HepG2 (cell line): Measurements from ENCODE around the gene C1RL. TPM values are rescaled to one million over a fixed set of nuclear protein-coding genes. Genes with fewer than 3 reads are reported as not detected.
A peak's percentile ranks its signal among the peaks of the same experiment; 100 is the strongest.

Source experiments
- ATF3 ChIP-seq: sonication (generic); formaldehyde crosslinking; IDR thresholded peaks from 2 replicates; pipeline ENCODE4 v1.4.0; 2020; ENCODE audit warnings: missing genetic modification reagents
- CBFB ChIP-seq: sonication (generic); formaldehyde crosslinking; IDR thresholded peaks from 2 replicates; pipeline ENCODE4 v1.4.0; 2020; ENCODE audit warnings: missing genetic modification reagents
- GATA4 ChIP-seq: sonication (generic); IDR thresholded peaks from 2 replicates; pipeline ENCODE4 v1.6.1; 2016; ENCODE audit warnings: antibody characterized with exemption, low read depth, borderline replicate concordance
- HINFP ChIP-seq: sonication (generic); formaldehyde crosslinking; IDR thresholded peaks from 2 replicates; pipeline ENCODE4 v1.4.0; 2020; ENCODE audit warnings: low read depth, mild to moderate bottlenecking, missing genetic modification reagents
- HMGXB4 ChIP-seq, 2 experiments: sonication (generic) in 1 of 2; formaldehyde crosslinking in 1 of 2; IDR thresholded peaks; 2 replicates each; pipeline versions ENCODE4 v1.4.0 to v1.6.1; 2018 to 2020; ENCODE audit warnings: missing genetic modification reagents in 2 of 2, borderline replicate concordance in 1 of 2, low read depth in 1 of 2, mild to moderate bottlenecking in 1 of 2, missing biosample characterization in 1 of 2
- KAT2B ChIP-seq: fragments of 150-350 bp; IDR thresholded peaks from 2 replicates; pipeline ENCODE4 v1.6.1; 2014; ENCODE audit warnings: low read depth, low read length, borderline replicate concordance
- RNF219 ChIP-seq: sonication (generic); formaldehyde crosslinking; IDR thresholded peaks from 2 replicates; pipeline ENCODE4 v1.5.0; 2020; ENCODE audit warnings: mild to moderate bottlenecking, missing genetic modification reagents
- SAP130 ChIP-seq: IDR thresholded peaks from 2 replicates; pipeline ENCODE4 v1.6.1; 2016; ENCODE audit warnings: low read depth
- SATB2 ChIP-seq: sonication (generic); formaldehyde crosslinking; IDR thresholded peaks from 2 replicates; pipeline ENCODE4 v1.5.0; 2020; ENCODE audit warnings: missing genetic modification reagents
- YEATS4 ChIP-seq: sonication (generic); formaldehyde crosslinking; IDR thresholded peaks from 2 replicates; pipeline ENCODE4 v1.4.0; 2020; ENCODE audit warnings: missing genetic modification reagents, borderline replicate concordance
- ZNF441 ChIP-seq: sonication (generic); formaldehyde crosslinking; IDR thresholded peaks from 2 replicates; pipeline ENCODE4 v1.7.0; 2021; ENCODE audit warnings: missing genetic modification reagents, borderline replicate concordance
- ZNF687 ChIP-seq: sonication (generic); formaldehyde crosslinking; IDR thresholded peaks from 2 replicates; pipeline ENCODE4 v1.5.1; 2020; ENCODE audit warnings: mild to moderate bottlenecking, missing genetic modification reagents, moderate library complexity
- ZNF777 ChIP-seq: sonication (generic); formaldehyde crosslinking; IDR thresholded peaks from 2 replicates; pipeline ENCODE4 v1.4.0; 2020; ENCODE audit warnings: missing genetic modification reagents
- polyA plus RNA-seq, 8 experiments: library from polyadenylated mRNA; depleted of rRNA in 3 of 8; stranded (reverse) in 7 of 8; unstranded in 1 of 8; fragments of >200 nt; fragmentation: Illumina TruSeq in 4 of 8; extraction: Trizol in 4 of 8; gene quantifications; 2 replicates each; pipeline versions ENCODE4 v1.2.1 to v1.2.3, GENCODE V29; 2011 to 2016; ENCODE audit warnings: low read depth in 4 of 8, missing spikeins in 1 of 8, mixed read lengths in 1 of 8; ENCODE audit not compliant: insufficient read depth in 1 of 8
- total RNA-seq, 5 experiments: library from RNA; depleted of rRNA; stranded (reverse); fragments of >200 nt; fragmentation: Illumina TruSeq; extraction: Trizol; gene quantifications; 2 replicates each; pipeline ENCODE4 v1.2.3, GENCODE V29; 2016; ENCODE audit warnings: low read depth in 1 of 5

C1RL gene
- total and polyA plus RNA-seq, 2 of the 13 experiments (the other 11 are each of a cell fraction or from before 2014, with no cell fraction given): 28.9 to 53.1 TPM

GRCh38 chr12:7129872-7130691 lies 21.1 kb upstream of the C1RL start, which contains the start of gene CLSTN3 (continued):
- peak; percentile 18 for TF ChIP-seq ZNF687
- peak; percentile 39; the same call in 1 of the 2 replicates for TF ChIP-seq ZNF441
- TF ChIP-seq YEATS4: peak; percentile 80; the same call in 1 of the 2 replicates
- TF ChIP-seq SATB2 (CRISPR knock-in tag): no peak
- no peak for TF ChIP-seq CBFB (CRISPR knock-in tag)
- TF ChIP-seq KAT2B: no peak
- peak; percentile 53; the same call in 1 of the 2 replicates for TF ChIP-seq ZNF777 (CRISPR knock-in tag)
- TF ChIP-seq HINFP (CRISPR knock-in tag): no peak
- peak; percentile 60 for TF ChIP-seq SAP130
- no peak for TF ChIP-seq ATF3 (CRISPR knock-in tag)
- no peak for TF ChIP-seq RNF219
- TF ChIP-seq GATA4: 0 out of 2 replicates have a peak, but pooled peaks have one; percentile 13
- peak in 1 of 2 experiments; percentile 53; a peak in 2 of 4 replicates for TF ChIP-seq HMGXB4 (CRISPR knock-in tag; IDR thresholded peaks at IDR 0.05; ENCODE audit: borderline replicate concordance in 1 of 2, low read depth in 1 of 2)
